HK-2 (cell line): ENCODE measurements around the gene FAM13B.
"Not testable (repeated sequence)": the region's sequence is repeated elsewhere in the genome, so short reads cannot be mapped to it uniquely, and the experiment has no call there.

Experiments
- DNase-seq: peaks from one replicate; pipeline ENCODE4 v3.0.0-alpha.2; 2018; ENCODE audit not compliant: unreplicated experiment

FAM13B gene

GRCh38 chr5:138035605-138036537 lies 3.0 kb upstream of the FAM13B start:
- peak; percentile 33 for DNase-seq

GRCh38 chr5:138033907-138034306 lies 1.0 kb upstream of the FAM13B start:
- no peak for DNase-seq

- DNase-seq: no peak
These were observed 518 bp upstream of the FAM13B start for GRCh38 chr5:138033386-138033808.

- no peak for DNase-seq
These were observed 779 bp downstream of the FAM13B start for GRCh38 chr5:138032028-138032571.

- DNase-seq: no peak
These were observed 2.9 kb downstream of the FAM13B start for GRCh38 chr5:138029944-138030343.

- DNase-seq: no peak
These were observed 3.4 kb downstream of the FAM13B start for GRCh38 chr5:138029501-138029900.

GRCh38 chr5:138028971-138029365 lies 3.9 kb downstream of the FAM13B start:
- no peak for DNase-seq

- not testable (repeated sequence) for DNase-seq
These were observed 4.5 kb downstream of the FAM13B start for GRCh38 chr5:138028262-138028970.

GRCh38 chr5:138026793-138027192 lies 6.1 kb downstream of the FAM13B start:
- DNase-seq: not testable (repeated sequence)

GRCh38 chr5:138025285-138025684 lies 7.6 kb downstream of the FAM13B start:
- no peak for DNase-seq

- no peak for DNase-seq
These were observed 8.8 kb downstream of the FAM13B start for GRCh38 chr5:138024117-138024516.

- no peak for DNase-seq
These were observed 10.0 kb downstream of the FAM13B start for GRCh38 chr5:138022912-138023311.

- no peak for DNase-seq
These were observed 11.1 kb downstream of the FAM13B start for GRCh38 chr5:138021771-138022170.

- DNase-seq: no peak
These were observed 14.0 kb downstream of the FAM13B start for GRCh38 chr5:138018849-138019248.

GRCh38 chr5:138015916-138016315 lies 17.0 kb downstream of the FAM13B start:
- no peak for DNase-seq

- DNase-seq: no peak
These were observed 20.9 kb downstream of the FAM13B start for GRCh38 chr5:138011991-138012390.

GRCh38 chr5:138000102-138000723 lies 32.7 kb downstream of the FAM13B start:
- peak; percentile 33 for DNase-seq

GRCh38 chr5:137997726-137998213 lies 35.1 kb downstream of the FAM13B start:
- DNase-seq: no peak

GRCh38 chr5:137995749-137996128 lies 37.1 kb downstream of the FAM13B start:
- DNase-seq: no peak

GRCh38 chr5:137995077-137995748 lies 37.7 kb downstream of the FAM13B start:
- no peak for DNase-seq

GRCh38 chr5:137994556-137994955 lies 38.3 kb downstream of the FAM13B start:
- DNase-seq: no peak
